IPS-11a (cell line): ENCODE data around the gene NEDD4.
"Not testable (repeated sequence)": the region's sequence is repeated elsewhere in the genome, so short reads cannot be mapped to it uniquely, and the experiment has no call there.

Source experiments
- H3K4me3 ChIP-seq: one replicate; pipeline ENCODE4 v1.5.1; 2013; ENCODE audit warnings: low read depth, low read length, control low read depth

NEDD4 gene

DNA sequence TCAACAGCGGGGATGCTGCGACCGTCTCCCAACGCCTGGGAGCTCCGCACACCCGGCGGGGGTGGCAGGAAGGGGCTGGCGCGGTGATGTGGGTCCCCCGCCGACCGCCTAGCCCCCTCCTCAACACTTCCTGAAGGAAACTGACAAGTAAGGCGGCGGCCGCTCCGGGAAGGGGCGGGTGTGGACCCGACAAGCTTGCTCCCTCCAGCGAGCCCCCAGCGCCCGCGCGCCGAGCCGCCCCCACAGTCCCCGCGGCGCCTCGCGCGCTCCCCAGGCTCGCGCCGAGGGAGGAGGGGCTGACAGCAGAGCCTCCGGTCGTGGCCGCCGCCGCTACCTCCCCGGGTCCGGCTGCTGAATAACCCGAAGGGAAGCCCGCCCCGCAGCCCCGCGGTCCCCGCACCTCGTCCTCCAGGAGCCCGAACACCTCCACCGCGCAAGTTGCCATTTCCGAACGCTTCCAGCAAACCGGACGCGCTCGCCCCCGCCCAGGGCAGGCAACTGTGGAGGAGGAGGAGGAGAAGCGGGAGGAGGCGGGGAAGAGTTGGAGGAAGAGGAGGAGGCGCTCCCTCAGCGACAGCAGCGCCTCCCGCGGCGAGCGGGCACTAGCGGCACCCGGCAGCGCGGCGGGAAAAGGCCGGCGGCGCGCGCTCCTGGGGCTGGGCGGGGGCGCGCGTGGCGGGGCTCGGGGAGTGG is at the start of gene NEDD4:
TSS of gene NEDD4 (minus strand) at position 502 of the 693 bp plus-strand sequence. CDS start at position 445, 57 bp downstream.
- H3K4me3 ChIP-seq, result peak within 1 kb of the TSS; percentile 65

- no peak overlapping the region for H3K4me3 ChIP-seq
These were observed 49.1 kb upstream of the NEDD4 start for GRCh38 chr15:56042498-56042897.

DNA sequence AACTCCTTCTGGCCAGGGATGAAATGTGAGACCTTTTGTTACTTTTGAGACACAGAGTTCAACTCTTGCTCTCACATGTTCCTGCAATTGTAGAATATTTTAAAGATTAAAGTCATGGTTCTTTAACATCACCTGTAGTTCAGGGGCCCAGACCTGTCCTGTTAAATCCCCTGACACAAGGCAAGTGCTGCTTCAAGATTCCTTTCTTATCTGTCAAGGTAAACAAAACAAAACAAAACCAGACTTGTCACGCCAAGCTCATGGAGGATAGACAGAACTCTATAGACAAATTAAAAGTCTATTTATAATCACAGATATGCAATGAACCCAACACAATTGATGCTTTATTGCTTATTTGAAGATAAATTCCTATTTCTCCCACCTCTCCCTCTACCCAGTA is 48.6 kb upstream of the NEDD4 start:
- H3K4me3 ChIP-seq, result no peak overlapping the region

- no peak overlapping the region for H3K4me3 ChIP-seq
These were observed 46.9 kb upstream of the NEDD4 start for GRCh38 chr15:56040081-56041035.

DNA sequence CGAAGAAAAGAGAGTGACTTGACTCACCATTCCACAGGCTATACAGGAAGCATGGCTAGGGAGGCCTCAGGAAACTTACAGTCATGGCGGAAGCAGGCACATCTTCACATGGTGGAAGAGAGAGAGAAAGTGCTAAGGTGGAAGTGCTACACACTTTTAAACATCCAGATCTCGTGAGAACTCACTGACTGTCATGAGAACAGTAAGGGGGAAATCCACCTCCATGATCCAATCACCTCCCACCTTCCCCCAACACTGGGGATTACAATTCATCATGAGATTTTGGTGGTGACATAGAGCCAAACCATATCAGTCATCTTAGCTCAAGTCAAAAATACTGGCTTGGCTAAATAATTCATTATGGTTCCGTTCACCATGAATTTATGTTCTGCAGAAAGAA is 45.3 kb upstream of the NEDD4 start:
- H3K4me3 ChIP-seq, result no peak overlapping the region

- no peak overlapping the region for H3K4me3 ChIP-seq
These were observed 44.6 kb upstream of the NEDD4 start for GRCh38 chr15:56038015-56038414.

- no peak overlapping the region for H3K4me3 ChIP-seq
These were observed 43.2 kb upstream of the NEDD4 start for GRCh38 chr15:56036546-56037067.

DNA sequence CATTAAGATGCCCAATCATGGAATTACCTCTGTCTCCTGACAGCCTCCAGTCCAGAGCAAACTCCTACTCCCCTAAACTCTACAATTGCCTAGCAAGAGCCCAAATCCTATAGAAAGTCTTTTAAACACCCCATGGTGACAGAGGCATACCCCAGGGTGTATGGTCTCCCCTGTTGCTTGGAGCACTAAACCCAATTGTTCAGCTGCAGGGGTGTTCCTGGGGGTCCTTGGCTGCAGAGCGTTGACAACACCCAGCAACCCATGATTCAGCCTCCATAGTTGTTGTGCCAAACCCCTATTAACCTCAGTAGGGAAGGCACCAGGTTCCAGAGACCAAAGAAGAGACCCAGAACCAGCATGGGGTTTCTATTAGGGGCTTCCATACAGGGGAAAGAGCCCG is 41.8 kb upstream of the NEDD4 start:
- H3K4me3 ChIP-seq, result no peak overlapping the region

GRCh38 chr15:56034514-56034913 is 41.1 kb upstream of the NEDD4 start:
- H3K4me3 ChIP-seq, result no peak overlapping the region

GRCh38 chr15:56032373-56032772 is 39.0 kb upstream of the NEDD4 start:
- no peak overlapping the region for H3K4me3 ChIP-seq

DNA sequence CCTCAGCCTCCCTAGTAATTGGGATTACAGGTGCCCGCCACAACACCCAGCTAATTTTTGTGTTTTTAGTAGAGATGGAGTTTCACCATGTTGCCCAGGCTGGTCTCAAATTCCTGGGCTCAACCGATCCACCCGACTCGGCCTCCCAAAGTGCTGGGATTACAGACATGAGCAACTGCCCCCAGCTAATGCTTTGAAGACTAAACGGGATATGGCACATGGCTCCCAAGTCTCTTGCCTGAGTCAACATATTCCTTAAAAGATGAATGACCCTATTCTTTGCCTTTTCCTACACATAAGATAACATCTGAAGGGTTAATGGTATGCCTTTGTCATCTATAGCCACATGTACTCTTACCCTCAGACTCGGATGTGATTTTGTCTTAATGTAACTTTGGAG is 38.4 kb upstream of the NEDD4 start:
- no peak overlapping the region for H3K4me3 ChIP-seq

DNA sequence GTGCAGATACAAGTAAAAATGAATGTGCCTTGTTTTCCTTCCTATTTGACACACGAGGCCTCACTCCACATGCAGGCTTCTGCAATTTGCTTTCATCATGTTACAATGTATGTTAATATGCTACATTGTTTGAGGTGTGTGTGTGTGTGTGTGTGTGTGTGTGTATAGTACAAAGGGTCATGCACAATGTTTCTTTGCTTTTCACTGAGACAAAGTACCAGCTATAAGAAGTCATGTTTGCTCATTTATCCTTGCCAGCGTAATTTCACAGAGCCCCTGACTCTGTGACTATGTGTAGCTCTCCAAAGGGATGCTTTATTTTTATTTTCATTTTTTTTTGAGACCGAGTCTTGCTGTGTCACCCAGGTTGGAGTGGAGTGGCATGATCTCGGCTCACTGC is 38.0 kb upstream of the NEDD4 start:
- no peak overlapping the region for H3K4me3 ChIP-seq

GRCh38 chr15:56028430-56028829 is 35.0 kb upstream of the NEDD4 start:
- no peak overlapping the region for H3K4me3 ChIP-seq

- not testable (repeated sequence) for H3K4me3 ChIP-seq
These were observed 29.7 kb upstream of the NEDD4 start for GRCh38 chr15:56023160-56023559.

DNA sequence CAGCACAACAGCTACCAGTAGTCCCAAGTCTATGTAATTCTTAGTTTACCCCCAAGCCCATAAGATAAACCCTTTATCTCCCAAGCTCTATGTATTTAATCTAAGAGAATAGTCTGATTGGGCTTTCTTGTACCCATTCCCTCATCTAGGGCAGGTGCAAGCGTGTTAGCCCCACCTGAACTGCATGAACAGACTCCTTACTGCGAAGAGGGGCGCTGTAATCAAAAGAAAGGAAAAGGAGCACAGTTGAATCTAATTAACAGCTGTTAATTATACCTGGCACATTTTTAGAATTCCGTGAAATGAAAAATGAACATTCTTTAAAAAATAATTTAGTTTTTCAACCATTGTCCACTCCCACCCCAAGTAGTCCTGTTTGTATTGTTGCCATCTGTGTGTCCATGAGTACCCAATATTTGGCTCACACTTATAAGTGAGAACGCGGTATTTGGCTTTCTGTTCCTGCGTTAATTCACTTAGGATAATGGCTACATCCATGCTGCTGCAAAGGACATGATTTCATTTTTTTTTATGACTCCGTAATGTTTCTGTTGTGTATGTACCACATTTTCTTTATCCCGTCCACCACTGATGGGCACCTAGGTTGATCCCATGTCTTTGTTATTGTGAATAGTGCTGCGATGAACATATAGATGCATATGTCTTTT is 26.5 kb upstream of the NEDD4 start:
- no peak overlapping the region for H3K4me3 ChIP-seq

GRCh38 chr15:56019060-56019793 is 25.8 kb upstream of the NEDD4 start:
- no peak overlapping the region for H3K4me3 ChIP-seq

DNA sequence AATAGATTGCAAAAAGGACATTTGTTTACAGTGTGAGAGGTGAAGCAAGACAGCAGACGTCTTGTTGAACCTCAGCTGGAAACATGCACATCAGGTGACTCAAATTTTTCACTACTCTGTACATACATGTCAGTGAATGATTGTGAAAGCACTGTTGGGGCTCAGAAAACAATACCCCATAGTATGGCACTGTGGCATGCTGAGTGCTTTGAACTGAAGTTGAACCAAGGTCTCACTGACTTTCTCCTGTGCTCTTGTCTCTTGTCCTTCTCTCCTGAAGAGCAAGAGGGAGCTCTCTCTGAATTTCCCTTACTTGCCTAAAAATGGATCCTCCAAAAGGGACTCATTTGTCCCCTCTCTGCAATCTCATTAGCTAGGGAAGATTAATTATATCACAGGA is 24.5 kb upstream of the NEDD4 start:
- H3K4me3 ChIP-seq, result no peak overlapping the region

DNA sequence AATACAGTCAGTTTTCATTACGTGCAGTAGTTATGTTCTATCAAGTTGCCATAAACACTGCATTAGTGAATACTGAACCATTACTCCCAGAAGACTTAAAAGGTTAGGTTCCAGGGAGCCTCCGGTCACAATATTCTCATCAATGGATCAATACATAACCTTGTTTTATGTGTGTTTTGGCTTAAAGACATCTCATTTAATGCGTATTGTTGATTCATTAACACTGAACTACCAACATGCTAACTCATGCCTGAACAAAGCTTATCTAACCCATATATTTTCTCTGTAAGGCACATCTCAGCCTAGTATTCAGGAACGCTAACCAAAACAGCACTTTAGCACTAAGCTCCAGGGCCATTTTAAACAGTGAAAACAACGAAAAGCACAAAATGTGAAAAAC is 24.1 kb upstream of the NEDD4 start:
- no peak overlapping the region for H3K4me3 ChIP-seq

DNA sequence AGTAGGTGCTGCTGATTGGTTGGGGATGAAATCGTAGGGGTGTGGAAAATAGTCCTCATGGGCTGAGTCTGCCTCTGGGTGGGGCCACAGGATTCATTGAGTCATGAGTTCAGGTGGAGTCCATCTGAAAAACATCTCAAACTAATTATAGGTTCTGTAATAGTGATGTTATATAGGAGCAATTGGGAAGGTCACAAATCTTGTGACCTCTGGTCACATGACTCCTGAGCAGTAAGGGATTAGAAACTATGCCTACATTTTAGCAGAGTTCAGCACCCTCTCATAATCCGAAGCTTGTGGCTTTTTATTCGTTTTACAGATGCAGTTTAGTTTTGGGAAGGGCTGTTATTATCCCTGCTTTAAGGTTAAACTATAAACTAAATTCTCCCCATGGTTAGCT is 22.9 kb upstream of the NEDD4 start:
- no peak overlapping the region for H3K4me3 ChIP-seq

DNA sequence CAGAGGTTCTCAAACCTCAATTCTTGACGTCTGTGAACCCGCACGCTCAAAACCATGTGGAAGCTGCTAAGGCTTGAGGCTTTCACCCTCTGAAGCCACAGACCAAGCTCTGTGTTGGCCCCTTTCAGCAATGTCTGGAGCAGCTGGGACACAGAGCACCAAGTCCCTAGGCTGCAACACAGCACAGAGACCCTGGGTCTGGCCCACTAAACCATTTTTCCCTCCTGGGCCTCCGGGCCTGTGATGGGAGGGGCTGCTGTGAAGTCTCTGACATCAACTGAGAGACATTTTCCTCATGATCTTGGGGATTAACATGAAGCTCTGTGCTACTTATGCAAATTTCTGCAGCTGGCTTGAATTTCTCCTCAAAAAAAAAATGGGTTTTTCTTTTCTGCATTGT is 21.3 kb upstream of the NEDD4 start:
- no peak overlapping the region for H3K4me3 ChIP-seq

DNA sequence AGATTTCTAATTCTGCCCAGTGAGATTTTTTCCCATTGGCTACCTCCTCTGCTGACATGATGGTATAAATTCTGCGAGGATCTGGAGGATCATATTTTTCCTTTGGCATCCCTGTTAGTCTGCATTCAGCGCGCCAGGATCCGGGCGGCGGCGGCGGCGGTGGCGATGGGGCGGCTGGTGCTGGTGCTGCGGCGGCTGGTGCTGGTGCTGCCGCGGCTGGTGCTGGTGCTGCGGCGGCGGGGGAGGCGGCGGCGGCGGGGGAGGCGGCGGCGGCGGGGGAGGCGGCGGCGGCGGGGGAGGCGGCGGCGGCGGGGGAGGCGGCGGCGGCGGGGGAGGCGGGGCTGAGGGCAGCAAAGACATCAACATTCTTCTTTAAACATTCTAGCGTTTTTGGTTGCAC is 13.6 kb upstream of the NEDD4 start:
- H3K4me3 ChIP-seq, result peak overlapping the region; percentile 35
